ENCODE measurements around the gene TFR2. TPM values are rescaled to one million over a fixed set of nuclear protein-coding genes. Genes with fewer than 3 reads are reported as not detected.

The TFR2 gene
- total RNA-seq, 1 experiment from 2014 or later = not detected

DNA sequence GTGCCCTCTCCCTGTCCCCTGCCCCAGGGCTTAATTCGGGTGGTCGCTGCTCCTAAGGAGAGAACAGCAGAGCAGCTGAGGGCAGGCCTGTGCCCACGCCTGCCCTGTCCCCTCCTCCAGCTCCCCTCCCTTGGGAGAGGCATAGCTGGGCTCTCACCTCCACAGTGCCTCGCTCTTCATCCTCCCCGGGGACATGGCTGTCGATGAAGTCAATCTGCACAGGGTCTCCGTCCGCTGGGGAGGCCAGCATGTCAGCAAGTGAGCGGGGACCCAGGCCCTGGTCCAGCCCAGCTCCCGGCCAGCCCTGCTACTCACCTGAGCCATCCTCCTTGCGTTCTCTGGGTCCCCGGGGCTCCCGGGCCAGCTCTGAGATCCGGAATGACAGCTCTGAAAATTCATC, 63.8 kb downstream of the TFR2 start:
- Histone ChIP-seq H3K9me2 (replicated peaks; ENCODE audit: low read length) (no peaks in the 10 kb centered on the region), H4K20me1 (ENCODE audit: low read length) (no peaks in the 10 kb centered on the region), H3K9me3 (ENCODE audit: low read length) (no peaks in the 10 kb centered on the region), H2AFZ (ENCODE audit: low read length) (no peak overlapping the region), H3K27ac (ENCODE audit: low read length) (no peak overlapping the region), H3F3A (ENCODE audit: low read length, unreplicated experiment) (no peaks in the 10 kb centered on the region), H3K27me3 (ENCODE audit: low read length) (no peaks in the 10 kb centered on the region), H3K4me2 (ENCODE audit: low read length) (no peak overlapping the region), H3K9ac (ENCODE audit: low read length) (no peak overlapping the region), H3K36me3 (ENCODE audit: low read depth, low read length) (peaks cover 14% of the 10 kb centered on the region; the same call in 1 of the 2 replicates), H3K4me3 (ENCODE audit: low read length) (no peak overlapping the region), H3K79me2 (ENCODE audit: low read length) (no peaks in the 10 kb centered on the region), H3K4me1 (ENCODE audit: insufficient read depth, low read length) (no peaks in the 10 kb centered on the region)
- CTCF ChIA-PET = no interaction called here
- intact Hi-C loops (cut with micrococcal nuclease) = no loop called here
- POLR2A ChIA-PET (ENCODE audit: unreplicated experiment) = no interaction called here
- ATAC-seq (no peak), DNase-seq (no peak)
- TF ChIP-seq EZH2 (IDR thresholded peaks at IDR 0.05; ENCODE audit: low read length, unreplicated experiment) (no peak), EZH2phosphoT487 (IDR thresholded peaks at IDR 0.05; ENCODE audit: borderline replicate concordance, low read length) (no peak)
- TF ChIP-seq, protein P1, sequence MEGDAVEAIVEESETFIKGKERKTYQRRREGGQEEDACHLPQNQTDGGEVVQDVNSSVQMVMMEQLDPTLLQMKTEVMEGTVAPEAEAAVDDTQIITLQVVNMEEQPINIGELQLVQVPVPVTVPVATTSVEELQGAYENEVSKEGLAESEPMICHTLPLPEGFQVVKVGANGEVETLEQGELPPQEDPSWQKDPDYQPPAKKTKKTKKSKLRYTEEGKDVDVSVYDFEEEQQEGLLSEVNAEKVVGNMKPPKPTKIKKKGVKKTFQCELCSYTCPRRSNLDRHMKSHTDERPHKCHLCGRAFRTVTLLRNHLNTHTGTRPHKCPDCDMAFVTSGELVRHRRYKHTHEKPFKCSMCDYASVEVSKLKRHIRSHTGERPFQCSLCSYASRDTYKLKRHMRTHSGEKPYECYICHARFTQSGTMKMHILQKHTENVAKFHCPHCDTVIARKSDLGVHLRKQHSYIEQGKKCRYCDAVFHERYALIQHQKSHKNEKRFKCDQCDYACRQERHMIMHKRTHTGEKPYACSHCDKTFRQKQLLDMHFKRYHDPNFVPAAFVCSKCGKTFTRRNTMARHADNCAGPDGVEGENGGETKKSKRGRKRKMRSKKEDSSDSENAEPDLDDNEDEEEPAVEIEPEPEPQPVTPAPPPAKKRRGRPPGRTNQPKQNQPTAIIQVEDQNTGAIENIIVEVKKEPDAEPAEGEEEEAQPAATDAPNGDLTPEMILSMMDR (conservative IDR thresholded peaks at IDR 0.05; ENCODE audit: low read depth, low read length) = no peak
- no TSS peak for BruUV-seq (replicated peaks)

DNA sequence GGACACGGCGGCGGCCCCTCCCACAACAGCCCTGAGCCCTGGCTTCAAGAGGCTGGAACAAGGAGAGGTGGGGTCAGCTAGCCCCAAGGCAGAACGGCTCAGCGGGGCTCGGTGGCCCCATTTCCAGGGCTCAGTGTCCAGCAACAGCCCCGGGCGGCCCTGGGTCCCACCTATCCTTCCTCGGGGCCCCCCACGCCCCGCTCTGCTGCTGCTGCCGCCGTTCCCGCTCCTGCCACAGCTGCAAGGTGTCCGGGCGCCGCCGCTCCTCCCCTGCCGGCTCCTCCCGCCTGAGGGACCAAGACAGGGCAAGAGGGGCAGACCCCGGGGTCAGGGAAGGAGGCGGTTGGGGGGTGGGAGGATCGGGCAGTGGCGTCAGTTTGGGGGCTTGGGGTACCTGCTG, 64.2 kb downstream of the TFR2 start:
- Histone ChIP-seq H3K4me1 (ENCODE audit: insufficient read depth, low read length) (no peaks in the 10 kb centered on the region), H3K79me2 (ENCODE audit: low read length) (no peaks in the 10 kb centered on the region), H2AFZ (ENCODE audit: low read length) (no peak overlapping the region), H3K9ac (ENCODE audit: low read length) (no peak overlapping the region), H3K9me2 (replicated peaks; ENCODE audit: low read length) (no peaks in the 10 kb centered on the region), H3K4me3 (ENCODE audit: low read length) (no peak overlapping the region), H3K27ac (ENCODE audit: low read length) (no peak overlapping the region), H3F3A (ENCODE audit: low read length, unreplicated experiment) (no peaks in the 10 kb centered on the region), H3K4me2 (ENCODE audit: low read length) (no peak overlapping the region), H3K36me3 (ENCODE audit: low read depth, low read length) (peaks cover 14% of the 10 kb centered on the region; the same call in 1 of the 2 replicates), H3K9me3 (ENCODE audit: low read length) (no peaks in the 10 kb centered on the region), H3K27me3 (ENCODE audit: low read length) (no peaks in the 10 kb centered on the region), H4K20me1 (ENCODE audit: low read length) (no peaks in the 10 kb centered on the region)
- CTCF ChIA-PET = no interaction called here
- no peak for TF ChIP-seq EZH2 (IDR thresholded peaks at IDR 0.05; ENCODE audit: low read length, unreplicated experiment)
- no peak for TF ChIP-seq EZH2phosphoT487 (IDR thresholded peaks at IDR 0.05; ENCODE audit: borderline replicate concordance, low read length)
- TF ChIP-seq, protein P1 (conservative IDR thresholded peaks at IDR 0.05; ENCODE audit: low read depth, low read length) = no peak
- POLR2A ChIA-PET (ENCODE audit: unreplicated experiment) = no interaction called here
- no peak for ATAC-seq
- BruUV-seq (replicated peaks) = no TSS peak
- intact Hi-C loops (cut with micrococcal nuclease) = no loop called here
- DNase-seq = no peak

DNA sequence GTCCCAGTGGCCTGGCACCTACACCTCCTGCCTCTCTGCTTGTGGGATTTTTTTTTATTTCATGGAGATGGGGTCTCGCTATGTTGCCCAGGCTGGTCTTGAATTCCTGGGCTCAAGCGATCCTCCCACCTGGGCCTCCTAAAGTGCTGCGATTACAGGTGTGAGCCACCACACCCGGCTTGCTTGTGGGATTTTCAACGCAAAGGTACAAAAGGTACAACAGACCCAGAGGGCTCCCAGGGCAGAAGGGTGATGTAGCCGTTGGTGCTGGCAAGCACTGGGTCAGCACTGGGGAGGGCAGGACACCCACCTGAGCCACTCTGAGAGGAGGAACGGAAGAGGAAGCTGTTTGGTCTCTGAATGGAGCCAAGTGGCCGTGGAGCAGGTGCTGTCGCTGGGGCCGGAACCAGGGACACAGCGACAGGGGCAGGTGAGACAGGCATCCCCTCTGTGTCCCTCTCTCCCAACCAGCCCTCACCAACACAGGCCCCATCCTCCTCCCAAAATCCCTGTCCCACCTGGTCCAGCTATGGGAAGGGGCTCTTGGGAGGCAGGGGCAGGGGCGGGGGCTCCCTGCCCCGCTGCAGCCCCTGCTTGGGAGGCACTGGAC, 64.9 kb downstream of the TFR2 start:
- Histone ChIP-seq H3K9me2 (replicated peaks; ENCODE audit: low read length) (no peaks in the 10 kb centered on the region), H2AFZ (ENCODE audit: low read length) (no peak overlapping the region)
- intact Hi-C loops (cut with micrococcal nuclease) = no loop called here

More for the DNA sequence above, 64.9 kb downstream of the TFR2 start:
- TF ChIP-seq EZH2phosphoT487 (IDR thresholded peaks at IDR 0.05; ENCODE audit: borderline replicate concordance, low read length) (no peak), EZH2 (IDR thresholded peaks at IDR 0.05; ENCODE audit: low read length, unreplicated experiment) (no peak)
- TF ChIP-seq, protein P1 (conservative IDR thresholded peaks at IDR 0.05; ENCODE audit: low read depth, low read length) = no peak
- no peaks in the 10 kb centered on the region for H3F3A ChIP-seq (ENCODE audit: low read length, unreplicated experiment)
- ChIA-PET CTCF (no interaction called here), POLR2A (ENCODE audit: unreplicated experiment) (no interaction called here)
- no peak for DNase-seq
- no peaks in the 10 kb centered on the region for H3K9me3 ChIP-seq (ENCODE audit: low read length)
- BruUV-seq (replicated peaks) = no TSS peak
- no peak overlapping the region for H3K9ac ChIP-seq (ENCODE audit: low read length)
- no peak overlapping the region for H3K27ac ChIP-seq (ENCODE audit: low read length)
- H4K20me1 ChIP-seq (ENCODE audit: low read length) = no peaks in the 10 kb centered on the region
- no peaks in the 10 kb centered on the region for H3K79me2 ChIP-seq (ENCODE audit: low read length)
- ATAC-seq = no peak
- no peaks in the 10 kb centered on the region for H3K4me1 ChIP-seq (ENCODE audit: insufficient read depth, low read length)
- peaks cover 14% of the 10 kb centered on the region; the same call in 1 of the 2 replicates for H3K36me3 ChIP-seq (ENCODE audit: low read depth, low read length)
- H3K27me3 ChIP-seq (ENCODE audit: low read length) = no peaks in the 10 kb centered on the region
- no peak overlapping the region for H3K4me2 ChIP-seq (ENCODE audit: low read length)
- H3K4me3 ChIP-seq (ENCODE audit: low read length) = no peak overlapping the region
